OCI-LY1 (cell line): ENCODE results near the gene CACNA1D.

Experiments
- H2AFZ ChIP-seq: fragments of 200-600 bp; sonication (generic), shearing (Covaris generic); 2 replicates; pipeline ENCODE4 v1.6.0; 2014; ENCODE audit warnings: antibody characterized with exemption, mild to moderate bottlenecking, low read length
- H3F3A ChIP-seq: fragments of 200-600 bp; sonication (generic), shearing (Covaris generic); 2 replicates; pipeline ENCODE4 v1.6.0; 2014; ENCODE audit warnings: mild to moderate bottlenecking, antibody characterized with exemption, low read length, moderate library complexity; ENCODE audit not compliant: insufficient read depth
- H3K27ac ChIP-seq: fragments of 200-600 bp; sonication (generic); 2 replicates; pipeline ENCODE4 v1.5.1; 2014; ENCODE audit warnings: low read length, mixed run types, mild to moderate bottlenecking, low read depth; ENCODE audit not compliant: poor library complexity, severe bottlenecking
- H3K27me3 ChIP-seq: fragments of 200-600 bp; sonication (generic); 2 replicates; pipeline ENCODE4 v1.6.0; 2014; ENCODE audit warnings: antibody characterized with exemption, mild to moderate bottlenecking, low read length, moderate library complexity; ENCODE audit not compliant: insufficient read depth
- H3K36me3 ChIP-seq: fragments of 200-600 bp; sonication (generic); 2 replicates; pipeline ENCODE4 v1.6.1; 2014; ENCODE audit warnings: mild to moderate bottlenecking, antibody characterized with exemption, low read length, moderate library complexity, mixed read lengths; ENCODE audit not compliant: insufficient read depth
- H3K4me1 ChIP-seq: fragments of 200-600 bp; sonication (generic); 2 replicates; pipeline ENCODE4 v1.5.1; 2014; ENCODE audit warnings: mild to moderate bottlenecking, low read length, moderate library complexity; ENCODE audit not compliant: insufficient read depth, severe bottlenecking
- H3K4me2 ChIP-seq: fragments of 200-600 bp; sonication (generic), shearing (Covaris generic); 2 replicates; pipeline ENCODE4 v1.6.1; 2014; ENCODE audit warnings: low read length
- H3K4me3 ChIP-seq: fragments of 200-600 bp; sonication (generic); 2 replicates; pipeline ENCODE4 v1.5.1; 2014; ENCODE audit warnings: low read length, low read depth, mild to moderate bottlenecking, mixed read lengths; ENCODE audit not compliant: poor library complexity, severe bottlenecking
- H3K79me2 ChIP-seq: fragments of 200-600 bp; shearing (Covaris generic); 2 replicates; pipeline ENCODE4 v1.6.1; 2016; ENCODE audit warnings: mixed run types, low read length, mixed read lengths; ENCODE audit not compliant: insufficient read depth
- H3K9ac ChIP-seq: fragments of 200-600 bp; sonication (generic), shearing (Covaris generic); 2 replicates; pipeline ENCODE4 v1.6.1; 2014; ENCODE audit warnings: mild to moderate bottlenecking, low read length, mixed read lengths
- H3K9me2 ChIP-seq: fragments of 200-600 bp; sonication (generic), shearing (Covaris generic); 2 replicates; pipeline ENCODE4 v1.6.1; 2014; ENCODE audit warnings: low read depth, mild to moderate bottlenecking, low read length, mixed read lengths
- H3K9me3 ChIP-seq: fragments of 200-600 bp; shearing (Covaris generic); 2 replicates; pipeline ENCODE4 v1.6.1; 2014; ENCODE audit warnings: low read length, mixed read lengths
- H4K20me1 ChIP-seq: fragments of 200-600 bp; sonication (generic), shearing (Covaris generic); 2 replicates; pipeline ENCODE4 v1.6.0; 2016; ENCODE audit warnings: mild to moderate bottlenecking, low read length; ENCODE audit not compliant: insufficient read depth
- CTCF ChIP-seq: fragments of 200-600 bp; sonication (generic), shearing (Covaris generic); IDR thresholded peaks from 2 replicates; pipeline ENCODE4 v1.5.1; 2017; ENCODE audit warnings: mild to moderate bottlenecking, antibody characterized with exemption, low read length, moderate library complexity, mixed read lengths
- EZH2 ChIP-seq: fragments of 200-600 bp; sonication (generic), shearing (Covaris generic); IDR thresholded peaks from 2 replicates; pipeline ENCODE4 v1.8.0; 2017; ENCODE audit warnings: borderline replicate concordance, mixed run types, mild to moderate bottlenecking, antibody characterized with exemption, low read length, moderate library complexity, mixed read lengths

Gene CACNA1D

GRCh38 chr3:53579636-53580035, 85.2 kb downstream of the CACNA1D start:
- H2AFZ ChIP-seq: no peak overlapping the region
- H4K20me1 ChIP-seq: no peaks in the 10 kb centered on the region
- no peaks in the 10 kb centered on the region for H3F3A ChIP-seq
- H3K4me2 ChIP-seq: no peak overlapping the region
- no peaks in the 10 kb centered on the region for H3K36me3 ChIP-seq
- TF ChIP-seq EZH2 (no peak), CTCF (no peak)
- no peak overlapping the region for H3K27ac ChIP-seq
- no peaks in the 10 kb centered on the region for H3K9me3 ChIP-seq
- no peak overlapping the region for H3K9ac ChIP-seq
- H3K27me3 ChIP-seq: no peaks in the 10 kb centered on the region
- no peaks in the 10 kb centered on the region for H3K4me1 ChIP-seq
- H3K9me2 ChIP-seq: no peaks in the 10 kb centered on the region
- H3K4me3 ChIP-seq: no peak overlapping the region
- H3K79me2 ChIP-seq: no peaks in the 10 kb centered on the region

- no peak for TF ChIP-seq EZH2
- no peak for TF ChIP-seq CTCF
- Histone ChIP-seq H3K9me2 (no peaks in the 10 kb centered on the region), H3K36me3 (no peaks in the 10 kb centered on the region), H3K9me3 (no peaks in the 10 kb centered on the region), H3K4me2 (no peak overlapping the region), H3K27me3 (no peaks in the 10 kb centered on the region), H2AFZ (no peak overlapping the region), H3K27ac (no peak overlapping the region), H3K79me2 (no peaks in the 10 kb centered on the region), H3K4me1 (no peaks in the 10 kb centered on the region), H4K20me1 (no peaks in the 10 kb centered on the region), H3K9ac (no peak overlapping the region), H3K4me3 (no peak overlapping the region), H3F3A (no peaks in the 10 kb centered on the region)
These were observed 87.3 kb downstream of the CACNA1D start for GRCh38 chr3:53581671-53582070.

- Histone ChIP-seq H3K9me3 (no peaks in the 10 kb centered on the region), H3K9ac (no peak overlapping the region), H3K4me3 (no peak overlapping the region), H3K27me3 (no peaks in the 10 kb centered on the region), H3K4me1 (no peaks in the 10 kb centered on the region), H2AFZ (no peak overlapping the region), H3K36me3 (no peaks in the 10 kb centered on the region), H3F3A (no peaks in the 10 kb centered on the region), H3K79me2 (no peaks in the 10 kb centered on the region), H3K9me2 (no peaks in the 10 kb centered on the region), H3K4me2 (no peak overlapping the region), H4K20me1 (no peaks in the 10 kb centered on the region), H3K27ac (no peak overlapping the region)
- no peak for TF ChIP-seq EZH2
- TF ChIP-seq CTCF: no peak
These were observed 88.8 kb downstream of the CACNA1D start for GRCh38 chr3:53583161-53583690.
